HTERT RPE-1 (cell line): ENCODE data around the gene MEGF6.

Experiments
- in situ Hi-C: fragments of 300-500 bp; cut with MboI; formaldehyde crosslinking; loops from 4 replicates; pipeline ENCODE4 v1.14.3; 2020; ENCODE audit warnings: low sequenced_read_pairs

MEGF6 gene

GRCh38 chr1:3644273-3644672, 33.0 kb upstream of the MEGF6 start:
- in situ Hi-C loops = no loop called here

DNA sequence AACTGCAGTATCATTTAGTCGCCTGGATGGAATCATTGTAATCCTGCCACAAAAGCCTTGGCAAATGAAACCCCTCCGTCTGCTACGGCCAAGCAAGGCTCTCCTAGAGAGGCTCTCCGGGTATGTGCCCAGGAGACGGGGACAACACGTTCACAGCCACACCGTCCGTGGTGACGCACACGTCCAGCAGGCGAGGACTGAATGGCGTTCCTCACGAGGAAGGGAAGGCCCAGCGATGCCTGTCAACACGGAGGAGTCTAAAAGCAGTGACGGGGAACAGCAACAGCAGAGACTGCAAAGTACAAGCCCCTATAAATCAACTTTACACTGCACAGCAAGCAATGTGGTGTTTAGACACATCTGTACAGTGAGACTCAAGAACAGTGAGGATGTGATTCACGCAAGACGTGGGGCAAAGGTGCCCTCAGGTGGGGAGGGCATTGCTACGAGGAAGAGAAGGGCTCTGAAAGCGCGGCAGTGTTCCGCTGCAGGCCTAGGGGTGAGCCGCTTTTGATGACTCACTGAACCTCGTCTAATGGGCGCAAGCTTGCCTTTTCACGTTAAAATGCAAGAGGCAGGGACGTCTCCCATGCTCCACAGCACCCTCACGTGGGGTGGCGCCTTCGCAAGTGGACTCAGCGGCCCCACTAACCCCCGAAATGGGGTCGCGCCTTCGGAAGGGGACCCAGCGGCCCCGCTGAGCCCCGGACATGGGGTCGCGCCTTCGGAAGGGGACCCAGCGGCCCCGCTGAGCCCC, 31.8 kb upstream of the MEGF6 start:
- in situ Hi-C loops = no loop called here

DNA sequence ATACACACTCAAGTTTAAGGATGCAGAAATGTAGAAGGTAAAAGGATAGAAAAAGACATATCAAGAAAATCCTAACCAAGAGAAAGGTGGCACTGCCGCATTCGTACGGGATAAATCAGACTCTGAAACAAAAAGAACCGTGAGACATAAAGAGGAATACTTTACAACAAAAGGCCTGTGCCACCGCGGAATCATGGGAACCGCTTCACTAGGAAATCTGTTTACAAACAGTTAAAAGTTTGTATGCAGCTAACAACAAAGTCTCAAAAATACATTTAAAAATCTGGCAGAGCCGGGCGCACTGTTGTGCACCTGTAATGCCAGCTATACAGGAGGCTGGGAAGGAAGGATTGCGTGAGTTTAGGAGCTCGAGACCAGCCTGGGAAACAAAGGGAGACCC, 30.5 kb upstream of the MEGF6 start:
- in situ Hi-C loops = no loop called here

DNA sequence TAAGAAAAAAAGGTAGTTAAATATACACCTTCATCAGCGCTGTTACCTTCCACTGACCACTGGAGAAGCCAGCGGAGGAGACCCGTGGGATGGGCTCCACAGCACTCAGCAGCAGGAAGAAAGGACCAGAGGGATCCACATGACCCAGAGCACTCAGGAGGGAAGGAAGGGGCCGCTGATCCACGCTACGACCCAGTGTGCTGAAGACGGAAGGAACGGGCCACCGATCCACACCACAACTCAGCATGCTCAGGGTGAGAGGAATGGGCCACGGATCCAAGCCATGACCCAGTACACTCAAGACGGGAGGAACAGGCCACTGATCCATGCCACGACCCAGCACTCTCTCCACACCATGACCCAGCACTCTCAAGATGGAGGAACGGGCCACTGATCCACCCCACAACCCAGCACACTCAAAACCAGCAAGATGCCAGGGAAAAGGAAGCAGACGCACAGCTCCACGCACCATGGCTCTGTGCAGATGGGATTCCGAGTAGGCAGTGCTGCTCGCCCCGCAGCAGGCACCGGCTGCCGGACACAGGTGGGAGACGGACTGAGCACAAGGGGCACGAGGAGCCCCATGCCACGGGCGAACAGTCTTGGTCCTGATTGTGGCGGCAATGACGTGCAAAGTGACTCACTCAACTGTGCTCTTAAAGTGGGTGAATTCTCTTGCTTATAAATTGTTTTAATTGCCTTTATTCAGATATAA, 29.9 kb upstream of the MEGF6 start:
- in situ Hi-C loops = no loop called here

- in situ Hi-C loops = no loop called here
Measured at GRCh38 chr1:3640121-3640837, 29.0 kb upstream of the MEGF6 start.

- in situ Hi-C loops = no loop called here
Measured at GRCh38 chr1:3639397-3639911, 28.1 kb upstream of the MEGF6 start.

DNA sequence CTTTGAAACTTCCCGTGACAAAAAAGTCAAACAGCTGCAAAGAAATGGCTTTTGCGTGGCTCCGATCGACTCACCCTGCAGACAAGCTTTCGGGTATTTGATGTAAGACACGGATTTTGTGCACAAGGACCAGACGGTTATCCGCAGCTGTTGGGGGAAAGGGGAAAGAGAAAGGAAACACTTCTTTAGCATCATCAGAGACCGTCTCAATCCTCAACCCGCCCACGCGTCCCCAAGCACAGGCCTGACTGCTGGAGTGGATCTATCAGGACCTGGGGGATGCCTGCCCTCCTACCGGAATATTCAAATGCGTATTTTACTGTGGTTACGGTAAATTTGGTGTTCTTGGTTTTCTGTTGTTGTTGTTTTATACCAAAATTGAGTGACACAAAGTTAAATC, 27.4 kb upstream of the MEGF6 start:
- in situ Hi-C loops = no loop called here

DNA sequence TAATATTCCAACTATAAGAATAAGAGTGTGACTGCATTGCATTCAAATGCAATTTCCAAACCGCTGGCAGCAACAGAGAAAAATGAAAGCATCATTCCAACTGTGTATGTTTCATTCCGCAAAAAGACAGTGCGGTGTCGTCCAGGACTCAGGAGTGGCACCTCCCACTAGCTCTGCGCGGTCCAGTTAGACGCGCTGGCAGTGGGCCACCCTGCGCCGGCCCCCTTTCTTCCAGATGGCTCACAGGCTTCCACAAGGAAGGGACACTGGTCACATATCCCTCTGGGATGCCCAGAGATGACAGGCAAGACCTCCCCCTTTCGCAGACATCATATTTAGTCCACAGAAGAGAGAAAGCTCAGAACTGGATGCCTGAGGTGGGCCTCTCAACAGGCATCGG, 26.7 kb upstream of the MEGF6 start:
- in situ Hi-C loops = no loop called here

GRCh38 chr1:3636531-3636930, 25.2 kb upstream of the MEGF6 start:
- in situ Hi-C loops = no loop called here

GRCh38 chr1:3636080-3636479, 24.8 kb upstream of the MEGF6 start:
- in situ Hi-C loops = no loop called here

- in situ Hi-C loops = no loop called here
Measured at GRCh38 chr1:3634059-3634800, 22.9 kb upstream of the MEGF6 start.

- in situ Hi-C loops = no loop called here
Measured at GRCh38 chr1:3633344-3634058, 22.2 kb upstream of the MEGF6 start.

DNA sequence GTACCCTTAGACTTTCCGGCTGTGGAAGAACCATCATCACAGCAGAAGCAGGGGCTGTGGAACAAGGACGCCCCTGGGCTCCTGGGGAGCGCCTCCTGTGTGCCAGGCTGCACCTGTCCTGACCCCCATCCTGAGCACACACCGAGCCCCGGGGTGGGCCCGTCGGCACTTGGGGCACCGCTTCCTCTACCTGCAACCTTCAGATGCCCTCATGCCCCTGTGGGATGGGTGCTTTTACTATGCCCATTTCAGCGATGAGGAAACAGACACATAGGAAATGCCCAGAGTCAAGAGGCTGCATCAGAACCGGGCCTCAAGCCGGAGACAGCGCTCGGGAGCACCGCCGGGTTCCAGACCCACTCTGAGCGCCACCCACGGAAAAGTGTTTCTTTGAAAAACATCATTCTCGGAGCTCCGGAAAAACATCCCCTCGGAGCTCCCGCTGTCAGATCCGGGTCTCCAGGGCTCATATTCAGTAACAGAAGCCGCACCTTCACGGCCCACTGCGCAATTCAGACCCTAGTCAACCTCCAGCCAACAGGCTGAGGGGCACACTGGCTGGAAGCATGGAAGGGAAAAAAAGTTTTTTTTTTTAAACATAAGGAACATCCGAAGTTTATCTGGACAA, 21.5 kb upstream of the MEGF6 start:
- in situ Hi-C loops = no loop called here

- in situ Hi-C loops = no loop called here
Measured at GRCh38 chr1:3632298-3632697, 21.0 kb upstream of the MEGF6 start.

DNA sequence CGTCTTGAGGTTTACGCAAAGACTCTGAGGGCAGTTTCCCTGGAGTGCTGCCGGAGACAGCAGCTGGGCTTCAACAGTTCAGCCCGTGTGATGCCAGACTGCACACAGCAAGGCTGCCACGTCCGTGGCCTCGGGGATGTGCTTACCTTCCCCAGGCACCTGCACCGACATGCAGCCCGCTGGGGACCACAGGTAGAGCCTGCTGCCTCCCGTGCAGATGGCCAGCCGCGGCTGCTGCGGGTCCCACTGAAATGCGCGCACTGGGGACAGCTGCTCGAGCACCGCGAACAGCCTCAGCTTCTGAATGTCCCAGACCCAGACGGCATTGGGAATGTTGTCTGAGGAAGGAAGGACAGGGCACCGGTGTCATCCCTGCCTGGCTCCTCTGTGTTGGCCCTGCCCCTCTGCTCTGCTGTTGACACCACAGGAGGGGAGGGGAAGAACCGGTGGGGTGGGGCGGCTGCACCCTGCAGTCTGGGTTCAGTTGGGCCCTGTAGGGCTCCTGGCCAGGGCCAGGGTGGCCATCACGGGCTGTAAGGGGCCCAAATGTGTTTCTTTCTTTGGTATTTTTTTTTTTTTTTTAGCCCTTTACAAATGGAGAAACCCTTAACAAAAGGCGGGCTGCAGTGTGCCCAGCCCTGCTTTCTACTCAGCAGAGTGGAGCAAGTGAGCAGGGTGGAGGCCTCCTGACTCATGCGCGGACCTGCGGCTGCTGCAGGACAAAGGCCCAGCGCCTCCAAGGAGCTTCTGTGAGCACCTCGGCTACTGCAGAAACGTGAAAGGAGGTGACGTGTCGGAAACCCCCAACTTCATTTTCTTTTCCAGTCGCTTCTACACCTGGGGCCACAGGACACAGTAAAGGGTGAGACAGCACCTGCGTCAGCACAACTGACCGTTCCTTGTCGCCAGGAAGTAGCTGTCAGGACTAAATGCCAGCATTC, 20.3 kb upstream of the MEGF6 start:
- in situ Hi-C loops = no loop called here

GRCh38 chr1:3630914-3631313, 19.6 kb upstream of the MEGF6 start:
- in situ Hi-C loops = no loop called here

DNA sequence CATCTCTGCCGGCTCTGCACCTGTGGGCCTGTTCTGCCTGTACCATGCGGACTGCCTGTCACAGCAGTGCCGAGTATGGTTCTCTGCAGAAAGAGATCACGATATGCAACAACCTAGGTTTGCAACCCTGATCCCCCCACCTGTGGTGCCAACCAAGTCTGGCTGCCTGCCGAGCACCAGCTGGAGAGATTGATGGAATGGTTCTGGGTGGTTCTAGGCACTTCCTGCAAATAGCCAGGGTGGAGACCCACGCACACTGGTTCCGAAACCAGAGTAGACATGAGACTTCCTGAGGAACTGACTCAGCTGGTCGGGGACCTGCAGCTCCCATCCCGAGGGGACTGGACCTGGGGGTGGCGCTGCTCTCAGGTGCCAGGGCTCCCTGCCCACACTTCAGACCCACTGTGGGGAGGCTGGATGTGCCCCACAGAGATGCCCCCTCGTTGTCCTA, 18.9 kb upstream of the MEGF6 start:
- in situ Hi-C loops = no loop called here

GRCh38 chr1:3629561-3630160, 18.4 kb upstream of the MEGF6 start:
- in situ Hi-C loops = no loop called here
